Subcutaneous adipose tissue (tissue), 4 donors: Measurements from ENCODE around the gene TKTL1. TPM values are rescaled to one million over a fixed set of nuclear protein-coding genes. Genes with fewer than 3 reads are reported as not detected.

Experiments used
- CTCF ChIP-seq: fragments of 450-650 bp; IDR thresholded peaks from one replicate; pipeline ENCODE4 v1.5.1; 2016; ENCODE audit warnings: low read depth, mild to moderate bottlenecking, control low read depth, antibody characterized with exemption, moderate library complexity
- total RNA-seq, 4 donors: library from RNA; depleted of rRNA; stranded (reverse); fragments of >200 nt; gene quantifications; one replicate each; pipeline ENCODE4 v1.1.0, GENCODE V29; 2016

Gene TKTL1
- total RNA-seq, 4 donors from 2014 or later: 0.34 to 0.66 TPM; not detected in 2

GRCh38 chrX:154349979-154350378 lies 54.4 kb downstream of the TKTL1 start:
- TF ChIP-seq CTCF: no peak

GRCh38 chrX:154350429-154351182 lies 55.0 kb downstream of the TKTL1 start:
- no peak for TF ChIP-seq CTCF

- no peak for TF ChIP-seq CTCF
Observed at GRCh38 chrX:154351183-154352011, 55.8 kb downstream of the TKTL1 start.

GRCh38 chrX:154352012-154352401 lies 56.4 kb downstream of the TKTL1 start:
- no peak for TF ChIP-seq CTCF

- TF ChIP-seq CTCF: no peak
Observed at GRCh38 chrX:154352466-154352865, 56.9 kb downstream of the TKTL1 start.

- no peak for TF ChIP-seq CTCF
Observed at GRCh38 chrX:154353172-154353843, 57.7 kb downstream of the TKTL1 start.

GRCh38 chrX:154354013-154354412 lies 58.4 kb downstream of the TKTL1 start:
- no peak for TF ChIP-seq CTCF
